Keratinocyte (primary cell): ENCODE data around the gene MFAP1.

ENCODE experiments used
- CTCF ChIP-seq, 3 experiments: IDR thresholded peaks in 1 of 3; conservative IDR thresholded peaks in 1 of 3; optimal IDR thresholded peaks in 1 of 3; 2 replicates in 2 of 3; 3 replicates in 1 of 3; pipeline versions ENCODE3 to v1.5.1; 2011; ENCODE audit warnings: low read length in 3 of 3, mild to moderate bottlenecking in 3 of 3, moderate library complexity in 2 of 3, control low read depth in 1 of 3, inconsistent platforms in 1 of 3; ENCODE audit not compliant: insufficient read depth in 2 of 3; ENCODE audit errors: extremely low read depth in 1 of 3
- EZH2 ChIP-seq: IDR thresholded peaks from one replicate; pipeline ENCODE4 v1.6.1; 2012; ENCODE audit warnings: inconsistent platforms, mild to moderate bottlenecking, low read length, moderate library complexity

GRCh38 chr15:43779016-43779415 lies 45.5 kb downstream of the MFAP1 start:
- no peak for TF ChIP-seq CTCF (optimal IDR thresholded peaks at IDR 0.05 in 1 of 3, IDR thresholded peaks at IDR 0.05 in 1 of 3, conservative IDR thresholded peaks at IDR 0.05 in 1 of 3; ENCODE audit: extremely low read depth in 1 of 3, insufficient read depth in 2 of 3, low read length in 3 of 3)
- TF ChIP-seq EZH2, result no peak
